HG03460 (cell line): Measurements from ENCODE around the gene NCK1.
"Not testable (repeated sequence)": the region's sequence is repeated elsewhere in the genome, so short reads cannot be mapped to it uniquely, and the experiment has no call there.

Source experiments
- ATAC-seq: cut with Tn5 transposase; IDR thresholded peaks from one replicate; pipeline ENCODE4 v1.9.1; 2021; ENCODE audit not compliant: unreplicated experiment

NCK1 gene

GRCh38 chr3:136943436-136943835 lies 81.4 kb downstream of the NCK1 start:
- no peak for ATAC-seq

GRCh38 chr3:136946978-136947377 lies 85.0 kb downstream of the NCK1 start:
- ATAC-seq: no peak

DNA sequence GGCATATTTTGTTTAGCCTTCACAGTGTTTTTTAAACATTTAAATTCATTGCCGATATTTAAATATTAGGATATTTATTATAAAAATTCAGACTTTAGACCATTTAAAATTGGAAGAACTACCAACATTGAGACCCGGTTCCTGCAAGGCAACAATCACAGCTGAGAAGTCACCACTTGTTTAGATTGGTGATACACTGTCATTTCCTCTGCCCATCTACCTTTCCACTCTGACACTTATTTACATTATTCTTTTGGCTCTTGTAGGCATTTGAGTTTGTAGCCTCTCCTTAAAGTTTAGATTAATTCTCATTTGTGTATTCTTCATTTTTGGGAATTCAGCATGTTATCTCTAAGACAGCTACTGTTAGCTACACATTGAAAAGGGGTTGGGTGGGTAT lies 85.5 kb downstream of the NCK1 start:
- ATAC-seq: no peak

- no peak for ATAC-seq
Observed at GRCh38 chr3:136949146-136949545, 87.1 kb downstream of the NCK1 start.

DNA sequence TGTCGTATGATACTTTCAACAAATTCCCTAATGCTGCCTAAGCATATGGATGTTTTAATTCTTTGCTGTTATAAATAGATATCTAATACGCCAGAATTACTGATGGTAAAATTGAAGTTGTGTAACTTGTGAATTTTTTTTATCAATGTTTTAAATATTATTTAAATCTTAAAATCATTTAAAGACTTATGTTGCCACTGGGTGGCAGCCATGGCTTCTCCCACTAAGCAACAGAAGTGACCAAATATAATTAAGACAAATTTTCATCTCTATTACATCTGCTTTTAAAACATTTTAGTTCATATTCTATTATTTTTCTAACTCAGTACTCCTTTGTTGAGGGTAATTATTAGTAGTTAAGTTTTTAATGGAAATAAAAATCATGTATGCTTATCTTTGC lies 87.7 kb downstream of the NCK1 start:
- ATAC-seq: no peak

DNA sequence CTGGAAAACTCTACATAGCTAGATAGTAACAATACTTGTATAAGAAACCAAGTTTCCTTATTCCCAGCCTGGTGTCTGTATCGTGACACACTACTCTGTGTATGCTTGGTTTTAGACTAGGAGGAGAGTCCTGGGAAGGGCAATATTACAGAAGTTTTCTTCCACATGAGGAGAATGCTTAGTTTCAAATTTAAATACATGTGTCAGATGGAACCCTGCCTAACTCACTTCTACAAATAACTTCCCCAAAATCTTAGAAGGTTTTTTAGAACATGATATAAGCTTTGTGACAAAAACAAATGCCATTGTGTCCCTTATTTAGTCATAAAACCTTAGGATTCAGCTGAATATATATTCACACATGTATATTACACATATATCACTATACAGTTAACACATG lies 88.6 kb downstream of the NCK1 start:
- ATAC-seq: no peak

DNA sequence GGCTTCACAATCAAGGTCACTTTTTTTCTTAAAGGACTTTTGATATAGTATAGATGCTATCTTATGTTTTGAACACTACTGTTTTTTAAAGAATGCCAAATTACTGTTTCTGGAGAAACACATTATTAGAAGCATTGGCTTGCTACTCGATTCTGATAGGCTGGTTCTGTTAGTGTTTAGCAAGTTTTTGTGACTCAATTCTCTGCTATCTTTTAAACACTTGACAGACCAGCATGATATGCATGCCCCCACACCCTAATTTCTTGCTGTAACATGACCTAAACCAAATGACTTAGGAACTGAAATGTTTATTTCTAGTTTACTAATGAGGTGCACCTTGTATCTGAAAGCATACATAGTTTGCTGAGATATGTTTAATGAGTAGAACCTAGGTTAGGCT lies 90.3 kb downstream of the NCK1 start:
- no peak for ATAC-seq

GRCh38 chr3:136954251-136954650 lies 92.2 kb downstream of the NCK1 start:
- ATAC-seq: no peak

DNA sequence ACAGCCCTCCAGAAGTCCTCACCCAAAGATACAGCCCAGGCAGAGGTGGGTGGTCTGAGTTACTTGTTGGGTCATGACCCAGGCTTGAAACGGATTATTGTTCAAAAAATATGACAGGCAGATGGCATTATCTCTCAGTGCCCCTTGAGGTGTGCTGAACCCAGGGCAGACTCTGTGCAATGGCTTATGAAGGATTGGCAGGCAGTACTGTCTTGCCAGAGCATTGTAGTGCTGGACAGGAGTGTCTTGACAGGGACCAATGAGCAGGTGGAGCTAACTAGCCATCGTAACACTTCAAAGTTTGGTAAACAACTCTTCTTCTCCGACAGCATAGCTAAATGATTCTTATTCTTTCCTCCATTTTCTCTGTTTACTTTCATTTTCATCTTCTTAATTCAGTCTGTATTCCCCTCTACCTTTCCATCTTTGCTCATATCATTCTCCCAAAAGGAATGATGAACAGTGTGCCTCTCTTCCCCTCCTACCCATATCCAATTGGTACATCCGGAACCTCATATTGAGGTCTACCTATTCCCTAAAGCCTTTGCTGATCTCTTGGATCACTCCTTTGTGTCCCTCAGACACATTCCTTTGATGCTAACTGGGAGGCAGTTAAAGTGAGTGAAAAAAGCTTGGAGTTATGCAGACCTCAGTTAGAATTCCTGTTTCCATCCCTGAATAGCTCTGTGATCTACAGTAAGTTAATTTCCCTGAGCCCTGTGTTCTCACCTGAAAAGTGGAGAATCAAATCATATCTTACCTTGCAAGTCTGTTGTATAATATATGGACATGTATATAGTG lies 93.2 kb downstream of the NCK1 start:
- no peak for ATAC-seq

DNA sequence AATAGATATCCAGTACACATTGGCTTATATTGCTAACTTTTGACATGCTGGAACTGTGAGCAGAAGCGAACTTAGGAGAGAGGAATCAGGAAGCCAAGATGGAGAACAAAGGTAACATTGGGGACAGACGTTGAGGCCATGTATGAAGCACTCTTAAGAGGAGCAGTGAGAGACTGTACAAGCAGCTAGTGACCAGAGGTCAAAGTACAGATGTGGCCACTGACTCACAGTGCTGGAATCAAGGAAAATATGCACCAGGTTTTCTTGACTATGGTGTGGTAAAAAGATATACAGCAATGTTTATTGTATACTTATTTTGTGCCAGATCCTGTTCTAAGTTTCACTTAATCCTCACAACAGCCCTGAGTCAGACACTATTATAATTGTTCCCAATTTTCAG lies 93.8 kb downstream of the NCK1 start:
- no peak for ATAC-seq

DNA sequence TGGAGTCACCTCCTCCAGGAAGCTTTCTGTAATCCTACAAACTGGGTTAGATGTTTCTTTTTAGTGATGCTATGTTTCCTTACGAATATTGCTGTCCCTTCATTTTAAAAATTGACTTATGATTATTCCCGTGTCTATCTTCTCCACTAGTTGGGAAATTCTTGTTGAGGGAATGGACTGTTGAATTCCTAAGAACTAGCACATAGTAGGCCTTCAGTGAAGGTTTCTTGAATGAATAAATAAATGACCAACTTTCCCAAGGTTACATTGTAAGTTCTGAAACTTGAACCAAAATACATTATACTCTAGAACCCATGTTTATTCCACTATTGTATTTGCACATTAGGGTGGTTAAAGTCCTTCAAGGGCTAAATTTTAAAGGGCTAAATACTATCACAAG lies 95.0 kb downstream of the NCK1 start:
- ATAC-seq: no peak

- ATAC-seq: no peak
Observed at GRCh38 chr3:136957751-136958288, 95.8 kb downstream of the NCK1 start, which contains the start of gene IL20RB. Gene IL20RB, plus strand, starts transcription at chr3:136957983. Its CDS starts 131 bp downstream, at chr3:136958114.

GRCh38 chr3:136958939-136959338 lies 96.9 kb downstream of the NCK1 start:
- ATAC-seq: no peak

DNA sequence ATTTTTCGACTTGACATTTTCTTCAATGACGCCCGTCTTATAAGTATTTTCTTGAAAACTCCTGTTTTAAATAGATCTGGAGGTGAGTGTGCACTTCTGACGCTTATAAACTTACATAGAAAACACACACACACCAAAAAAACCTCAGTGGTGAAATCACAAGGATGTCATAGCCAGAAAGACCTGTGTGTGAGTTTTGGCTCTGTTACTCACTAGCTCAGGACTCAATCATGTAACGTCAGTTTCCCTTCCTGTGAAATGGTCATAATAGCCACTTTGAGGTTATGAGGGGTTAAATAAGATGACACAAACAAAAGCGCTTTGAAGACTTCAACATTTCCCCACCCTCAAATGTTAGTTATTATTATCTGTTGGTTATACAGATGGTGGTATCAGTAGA lies 97.6 kb downstream of the NCK1 start:
- no peak for ATAC-seq

- ATAC-seq: no peak
Observed at GRCh38 chr3:136960838-136961836, 99.1 kb downstream of the NCK1 start.

- ATAC-seq: no peak
Observed at GRCh38 chr3:136962927-136963326, 100.9 kb downstream of the NCK1 start.

DNA sequence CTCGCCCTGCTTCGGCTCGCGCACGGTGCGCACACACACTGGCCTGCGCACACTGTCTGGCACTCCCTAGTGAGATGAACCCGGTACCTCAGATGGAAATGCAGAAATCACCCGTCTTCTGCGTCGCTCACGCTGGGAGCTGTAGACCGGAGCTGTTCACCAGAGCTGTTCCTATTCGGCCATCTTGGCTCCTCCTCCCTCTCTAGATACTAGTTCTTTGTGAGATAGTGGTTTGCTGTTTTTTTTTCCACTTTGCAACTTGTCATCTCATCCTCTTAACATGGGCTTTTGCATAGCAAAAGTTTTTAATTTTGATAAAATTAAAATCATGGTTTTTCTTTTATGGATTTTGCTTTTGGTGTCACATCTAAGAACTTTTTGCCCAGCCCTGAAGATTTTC lies 107.5 kb downstream of the NCK1 start:
- not testable (repeated sequence) for ATAC-seq

GRCh38 chr3:136973352-136973751 lies 111.3 kb downstream of the NCK1 start:
- ATAC-seq: no peak

GRCh38 chr3:136974670-136975069 lies 112.7 kb downstream of the NCK1 start:
- ATAC-seq: no peak

DNA sequence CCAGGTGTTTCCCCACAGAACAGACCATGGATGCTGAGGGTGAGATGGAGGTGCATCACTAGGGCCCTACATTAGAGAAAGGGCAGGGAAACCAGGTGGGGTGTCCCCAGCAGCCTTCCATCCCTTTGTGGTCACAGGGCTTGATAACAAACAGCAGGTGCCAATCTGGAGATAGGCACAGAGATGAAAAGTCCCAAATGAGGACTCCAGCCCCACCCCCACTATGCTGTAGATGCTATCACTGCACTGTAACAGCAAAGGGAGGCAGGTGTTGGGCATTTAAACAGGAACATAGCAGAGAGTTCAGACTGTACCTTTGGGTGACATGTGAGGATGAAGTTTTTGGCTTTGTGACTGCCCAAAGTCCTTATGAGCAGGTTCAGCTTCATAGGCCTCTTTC lies 117.2 kb downstream of the NCK1 start:
- ATAC-seq: no peak

GRCh38 chr3:136979684-136980083 lies 117.7 kb downstream of the NCK1 start:
- no peak for ATAC-seq

GRCh38 chr3:136982033-136982432 lies 120.0 kb downstream of the NCK1 start:
- no peak for ATAC-seq
